HCT116 (cell line): ENCODE measurements around the gene B3GNT5.

ENCODE experiments used
- CTCF ChIP-seq, 3 experiments: fragments of 200-600 bp in 1 of 3; sonication (generic) in 1 of 3; IDR thresholded peaks in 2 of 3; conservative IDR thresholded peaks in 1 of 3; 2 replicates each; pipeline ENCODE4 v1.5.1; 2012 to 2017; ENCODE audit warnings: low read depth in 2 of 3, low read length in 2 of 3, antibody characterized with exemption in 1 of 3, borderline replicate concordance in 1 of 3, control low read depth in 1 of 3, mild to moderate bottlenecking in 1 of 3, mixed read lengths in 1 of 3, mixed run types in 1 of 3, moderate library complexity in 1 of 3; ENCODE audit not compliant: insufficient read depth in 1 of 3
- JUND ChIP-seq: IDR thresholded peaks from 2 replicates; pipeline ENCODE4 v1.6.1; 2012
- POLR2A ChIP-seq: IDR thresholded peaks from 2 replicates; pipeline ENCODE4 v1.7.0; 2011; ENCODE audit warnings: borderline replicate concordance; ENCODE audit not compliant: insufficient read depth, insufficient read length; ENCODE audit errors: extremely low read depth
- YY1 ChIP-seq: IDR thresholded peaks from 2 replicates; pipeline ENCODE4 v1.6.1; 2011; ENCODE audit warnings: low read length, low read depth, moderate library complexity, mild to moderate bottlenecking; ENCODE audit not compliant: insufficient replicate concordance; ENCODE audit errors: extremely low read depth
- ZFX ChIP-seq: fragments of 450-650 bp; IDR thresholded peaks from 2 replicates; pipeline ENCODE4 v1.6.1; 2017

GRCh38 chr3:183310936-183311335, 57.9 kb downstream of the B3GNT5 start:
- TF ChIP-seq CTCF (IDR thresholded peaks at IDR 0.05 in 2 of 3, conservative IDR thresholded peaks at IDR 0.05 in 1 of 3; ENCODE audit: borderline replicate concordance in 1 of 3, insufficient read depth in 1 of 3, low read depth in 2 of 3, low read length in 2 of 3), result no peak
- no peak for TF ChIP-seq YY1
- TF ChIP-seq POLR2A, result no peak
- TF ChIP-seq JUND, result no peak
- TF ChIP-seq ZFX, result no peak
